ENCODE data around the gene MYEOV. TPM values are rescaled to one million over a fixed set of nuclear protein-coding genes. Genes with fewer than 3 reads are reported as not detected.

The MYEOV gene
- total RNA-seq, 4 donors from 2014 or later, result 5.7 to 24.6 (median 20.2) TPM

DNA sequence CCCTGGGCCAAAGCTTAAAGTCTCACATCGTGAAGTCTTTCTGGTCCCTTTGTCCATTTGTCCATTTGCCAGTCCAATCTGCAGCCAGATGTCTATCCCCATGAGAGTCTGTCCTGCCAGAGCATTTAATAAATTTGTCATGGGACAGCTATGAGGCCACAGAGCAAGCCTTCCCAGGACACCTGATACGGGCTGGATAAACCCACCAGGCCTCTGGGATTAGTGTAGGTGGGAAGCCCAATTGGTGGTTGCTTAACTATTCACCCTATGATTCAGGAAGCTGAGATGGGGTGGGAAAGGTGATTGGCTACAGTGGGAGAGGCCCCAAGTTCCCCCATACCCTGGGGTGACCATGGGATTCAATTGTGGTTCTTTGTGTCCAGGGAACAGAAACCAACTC lies 39.9 kb downstream of the MYEOV start:
- Histone ChIP-seq H3K4me1 (peaks cover 0 to 26% (median 6%) of the 10 kb centered on the region in 3 donors), H3K27ac (no peak overlapping the region), H3K36me3 (no peaks in the 10 kb centered on the region), H3K27me3 (no peaks in the 10 kb centered on the region), H3K4me3 (no peak overlapping the region), H3K9me3 (no peaks in the 10 kb centered on the region)
- 71 to 86% methylated on average over 2 of the region's 2 CpGs for WGBS, 2 donors
- no peak for DNase-seq
- TF ChIP-seq POLR2A (IDR thresholded peaks at IDR 0.05), result no peak
- intact Hi-C loops (cut with DNase I), result no loop called here

DNA sequence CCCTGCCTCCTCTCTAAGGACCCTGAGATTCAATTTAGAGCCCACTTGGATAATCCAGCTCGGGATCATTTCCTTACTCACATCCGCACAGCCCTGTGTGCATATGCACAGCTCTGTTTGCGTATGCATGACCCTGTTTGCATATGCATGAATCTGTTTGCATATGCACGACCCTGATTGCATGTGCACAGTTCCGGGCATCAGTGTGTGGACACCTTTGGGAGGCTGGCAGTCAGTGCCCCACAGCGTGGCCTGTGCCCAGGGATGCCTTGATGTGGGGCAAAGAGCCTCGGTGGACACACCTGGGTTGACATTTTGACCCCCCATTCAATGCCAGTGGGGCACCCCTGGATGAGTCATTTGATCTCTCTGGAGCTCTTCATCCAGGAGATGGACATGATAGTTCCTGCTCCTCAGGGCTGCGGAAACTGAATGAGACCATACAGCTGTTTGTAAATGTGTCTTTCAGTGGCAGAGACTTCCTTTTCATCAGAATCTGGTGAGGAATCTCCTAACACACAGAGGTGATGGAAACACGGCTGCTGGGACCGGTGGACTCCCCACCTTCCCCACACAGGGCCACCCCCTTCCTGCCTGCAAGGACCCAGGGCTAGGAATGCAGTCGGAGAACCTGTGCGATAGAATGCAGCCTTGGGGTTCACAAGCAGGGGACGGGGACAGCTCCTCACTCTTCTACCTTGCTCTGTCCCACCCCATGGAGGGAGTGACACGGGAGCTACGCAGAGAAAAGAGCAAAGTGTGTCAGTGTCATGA lies 41.2 kb downstream of the MYEOV start:
- Histone ChIP-seq H3K9me3 (no peaks in the 10 kb centered on the region), H3K4me1 (peaks cover 0 to 26% (median 6%) of the 10 kb centered on the region in 3 donors), H3K36me3 (no peaks in the 10 kb centered on the region), H3K27ac (no peak overlapping the region), H3K27me3 (no peaks in the 10 kb centered on the region), H3K4me3 (no peak overlapping the region)
- no peak for DNase-seq
- TF ChIP-seq, protein P1, sequence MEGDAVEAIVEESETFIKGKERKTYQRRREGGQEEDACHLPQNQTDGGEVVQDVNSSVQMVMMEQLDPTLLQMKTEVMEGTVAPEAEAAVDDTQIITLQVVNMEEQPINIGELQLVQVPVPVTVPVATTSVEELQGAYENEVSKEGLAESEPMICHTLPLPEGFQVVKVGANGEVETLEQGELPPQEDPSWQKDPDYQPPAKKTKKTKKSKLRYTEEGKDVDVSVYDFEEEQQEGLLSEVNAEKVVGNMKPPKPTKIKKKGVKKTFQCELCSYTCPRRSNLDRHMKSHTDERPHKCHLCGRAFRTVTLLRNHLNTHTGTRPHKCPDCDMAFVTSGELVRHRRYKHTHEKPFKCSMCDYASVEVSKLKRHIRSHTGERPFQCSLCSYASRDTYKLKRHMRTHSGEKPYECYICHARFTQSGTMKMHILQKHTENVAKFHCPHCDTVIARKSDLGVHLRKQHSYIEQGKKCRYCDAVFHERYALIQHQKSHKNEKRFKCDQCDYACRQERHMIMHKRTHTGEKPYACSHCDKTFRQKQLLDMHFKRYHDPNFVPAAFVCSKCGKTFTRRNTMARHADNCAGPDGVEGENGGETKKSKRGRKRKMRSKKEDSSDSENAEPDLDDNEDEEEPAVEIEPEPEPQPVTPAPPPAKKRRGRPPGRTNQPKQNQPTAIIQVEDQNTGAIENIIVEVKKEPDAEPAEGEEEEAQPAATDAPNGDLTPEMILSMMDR (IDR thresholded peaks at IDR 0.05), result no peak
- TF ChIP-seq POLR2A (IDR thresholded peaks at IDR 0.05), result no peak
- 91% methylated on average over 8 to 12 of the region's 15 CpGs for WGBS, 2 donors
- intact Hi-C loops (cut with DNase I), result no loop called here

DNA sequence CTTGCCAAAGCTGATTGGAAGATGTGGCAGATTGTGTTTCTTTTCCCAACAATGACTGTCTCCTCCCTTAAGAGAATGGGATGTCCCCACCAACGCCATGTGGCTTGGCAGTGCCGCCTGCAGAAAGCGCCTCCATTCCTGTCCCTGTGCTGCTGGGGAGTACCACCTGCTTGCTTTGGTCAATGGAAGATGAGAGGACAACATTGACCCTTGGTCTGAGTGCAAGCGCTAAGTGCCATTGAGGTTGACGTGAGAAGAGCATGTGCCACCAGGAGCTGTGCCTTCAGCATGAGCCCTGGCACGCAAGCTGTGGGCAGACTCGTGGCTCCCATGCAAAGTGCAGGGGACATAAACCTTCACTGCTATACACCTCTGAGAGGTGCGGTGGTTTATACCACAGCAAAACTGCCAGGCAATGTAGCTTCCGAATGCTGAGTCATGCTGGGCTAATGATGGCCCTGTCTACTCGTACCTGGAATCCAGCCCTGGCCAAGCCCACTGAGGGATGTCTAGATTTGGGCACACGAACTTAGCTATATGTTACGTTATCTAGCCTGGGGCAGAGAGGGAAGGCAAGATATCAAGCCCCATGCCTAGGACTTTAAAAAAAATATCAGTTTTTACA lies 41.9 kb downstream of the MYEOV start:
- Histone ChIP-seq H3K36me3 (no peaks in the 10 kb centered on the region), H3K9me3 (no peaks in the 10 kb centered on the region), H3K4me1 (peaks cover 0 to 26% (median 6%) of the 10 kb centered on the region in 3 donors), H3K4me3 (no peak overlapping the region), H3K27me3 (no peaks in the 10 kb centered on the region), H3K27ac (peak overlapping the region in 2 of 4 donors; percentile 57 to 84)
- DNase-seq, result no peak
- 71 to 76% methylated on average over 7 to 9 of the region's 12 CpGs for WGBS, 2 donors
- intact Hi-C loops (cut with DNase I), result no loop called here
- TF ChIP-seq, protein P1 (IDR thresholded peaks at IDR 0.05), result no peak
- no peak for TF ChIP-seq POLR2A (IDR thresholded peaks at IDR 0.05)

DNA sequence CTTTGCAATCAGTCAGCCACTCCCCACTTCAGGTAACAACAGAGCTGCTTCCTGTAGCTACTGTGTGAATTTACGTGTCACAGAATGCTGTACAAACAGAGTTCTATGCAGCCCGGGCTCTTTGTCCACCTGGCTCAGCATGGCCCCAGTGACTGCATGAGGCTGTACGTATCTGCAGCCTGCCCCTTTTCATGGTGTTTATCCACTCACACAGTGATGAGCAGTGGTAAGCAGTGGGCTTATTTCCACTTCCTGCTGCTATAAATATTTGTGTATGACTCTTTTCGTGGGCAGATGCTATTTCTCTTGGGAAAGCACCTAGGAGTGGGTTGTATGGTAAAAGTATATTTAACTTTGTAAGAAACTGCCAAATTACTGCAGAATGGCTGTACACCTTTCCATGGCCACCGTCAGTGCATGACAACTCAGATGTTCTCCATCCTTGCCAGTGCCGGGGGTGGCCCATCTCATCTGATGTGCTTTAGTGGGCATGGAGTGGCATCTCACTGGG lies 43.3 kb downstream of the MYEOV start:
- Histone ChIP-seq H3K27me3 (no peaks in the 10 kb centered on the region), H3K4me3 (no peak overlapping the region), H3K36me3 (no peaks in the 10 kb centered on the region), H3K9me3 (no peaks in the 10 kb centered on the region), H3K27ac (peak overlapping the region; percentile 44 to 84 (median 60)), H3K4me1 (peaks cover 0 to 26% (median 6%) of the 10 kb centered on the region in 3 donors)
- TF ChIP-seq, protein P1 (IDR thresholded peaks at IDR 0.05), result no peak
- no peak for TF ChIP-seq POLR2A (IDR thresholded peaks at IDR 0.05)
- WGBS, 2 donors, result 31 to 43% methylated on average over 5 of the region's 6 CpGs
- intact Hi-C loops (cut with DNase I), result no loop called here
- DNase-seq, result no peak

DNA sequence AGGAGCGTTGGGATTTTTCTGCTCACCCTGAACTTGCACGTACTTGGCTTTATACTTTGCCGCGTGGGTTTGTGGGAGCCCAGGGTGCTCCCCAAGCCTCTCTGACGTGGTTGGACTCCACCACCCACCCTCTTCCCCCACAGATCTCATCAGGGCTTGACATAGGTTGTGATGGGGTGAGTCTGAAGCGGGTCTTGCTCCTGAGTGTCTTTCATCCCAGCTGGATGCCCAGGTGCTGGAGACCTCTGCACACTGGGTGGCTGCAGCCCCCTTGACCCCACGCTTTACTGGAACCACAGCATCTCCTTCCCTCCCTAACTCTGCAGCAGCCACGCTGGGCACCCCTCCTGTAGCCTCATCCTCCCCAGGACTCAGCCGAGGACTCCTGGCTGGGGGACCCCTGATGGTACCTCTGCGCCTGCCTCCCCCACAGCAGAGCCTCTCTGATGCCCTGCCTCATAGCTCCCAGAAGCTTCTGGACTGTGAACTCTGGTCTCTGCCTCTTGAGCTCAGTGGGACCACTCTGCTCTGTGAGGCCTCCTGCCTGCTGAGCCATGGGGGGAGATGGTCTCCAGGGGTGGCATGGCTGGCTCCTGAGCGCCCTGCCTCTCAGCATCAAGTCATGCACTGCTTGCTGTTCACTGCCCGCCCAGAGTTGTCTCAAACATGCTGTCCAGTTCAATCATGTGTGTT lies 45.2 kb downstream of the MYEOV start:
- TF ChIP-seq, protein P1 (IDR thresholded peaks at IDR 0.05), result no peak
- WGBS, 2 donors, result 87 to 96% methylated on average over 5 to 12 of the region's 12 CpGs

More for the DNA sequence above, 45.2 kb downstream of the MYEOV start:
- no peak overlapping the region for H3K27ac ChIP-seq
- intact Hi-C loops (cut with DNase I), result no loop called here
- no peak for DNase-seq
- H3K4me1 ChIP-seq, result peaks cover 0 to 26% (median 6%) of the 10 kb centered on the region in 3 donors
- no peaks in the 10 kb centered on the region for H3K9me3 ChIP-seq
- H3K27me3 ChIP-seq, result no peaks in the 10 kb centered on the region
- H3K36me3 ChIP-seq, result no peaks in the 10 kb centered on the region
- no peak overlapping the region for H3K4me3 ChIP-seq

Data from esophagus squamous epithelium (tissue), 5 donors.